GM12875 (cell line): ENCODE results near the gene KIF26B.
"Not testable (repeated sequence)": the region's sequence is repeated elsewhere in the genome, so short reads cannot be mapped to it uniquely, and the experiment has no call there.

Source experiments
- H3K4me3 ChIP-seq: one replicate; pipeline ENCODE4 v1.5.1; 2011; ENCODE audit warnings: low read depth, low read length, control low read depth
- CTCF ChIP-seq: IDR thresholded peaks from 2 replicates; pipeline ENCODE4 v1.5.1; 2011; ENCODE audit warnings: low read depth, mild to moderate bottlenecking, control low read depth, inconsistent platforms, low read length, moderate library complexity, borderline replicate concordance; ENCODE audit not compliant: insufficient read depth

The KIF26B gene

GRCh38 chr1:245124241-245124640 lies 30.5 kb upstream of the KIF26B start:
- no peak for TF ChIP-seq CTCF
- H3K4me3 ChIP-seq, result no peak overlapping the region

GRCh38 chr1:245124644-245125043 lies 30.1 kb upstream of the KIF26B start:
- TF ChIP-seq CTCF, result no peak

GRCh38 chr1:245126530-245126929 lies 28.3 kb upstream of the KIF26B start:
- no peak for TF ChIP-seq CTCF
- H3K4me3 ChIP-seq, result no peak overlapping the region

More at GRCh38 chr1:245124644-245125043, 30.1 kb upstream of the KIF26B start:
- no peak overlapping the region for H3K4me3 ChIP-seq

GRCh38 chr1:245128381-245129101 lies 26.2 kb upstream of the KIF26B start:
- no peak overlapping the region for H3K4me3 ChIP-seq
- TF ChIP-seq CTCF, result no peak

- H3K4me3 ChIP-seq, result no peak overlapping the region
- no peak for TF ChIP-seq CTCF
Measured at GRCh38 chr1:245129319-245130240, 25.2 kb upstream of the KIF26B start.

GRCh38 chr1:245130281-245131025 lies 24.3 kb upstream of the KIF26B start:
- not testable (repeated sequence) for H3K4me3 ChIP-seq

GRCh38 chr1:245131026-245131393 lies 23.8 kb upstream of the KIF26B start:
- no peak for TF ChIP-seq CTCF

More at GRCh38 chr1:245131026-245131393, 23.8 kb upstream of the KIF26B start:
- H3K4me3 ChIP-seq, result no peak overlapping the region
